GM11168 (cell line): ENCODE data around the gene NHSL1.

ENCODE experiments used
- in situ Hi-C: fragments of 300-500 bp; cut with MboI; formaldehyde crosslinking; loops from one replicate; pipeline ENCODE4 v1.12.0; 2022; ENCODE audit warnings: low sequenced_read_pairs; ENCODE audit not compliant: unreplicated experiment

NHSL1 gene

GRCh38 chr6:138415125-138415524 is 84.2 kb downstream of the NHSL1 start:
- in situ Hi-C loops: no loop called here

- in situ Hi-C loops: no loop called here
These were observed 88.1 kb downstream of the NHSL1 start for GRCh38 chr6:138410972-138411880.

- in situ Hi-C loops: no loop called here
These were observed 89.1 kb downstream of the NHSL1 start for GRCh38 chr6:138410048-138410735.

- in situ Hi-C loops: no loop called here
These were observed 92.9 kb downstream of the NHSL1 start for GRCh38 chr6:138406443-138406842.

- in situ Hi-C loops: no loop called here
These were observed 93.4 kb downstream of the NHSL1 start for GRCh38 chr6:138405816-138406413.

GRCh38 chr6:138404666-138405337 is 94.5 kb downstream of the NHSL1 start:
- in situ Hi-C loops: no loop called here

- in situ Hi-C loops: no loop called here
These were observed 95.3 kb downstream of the NHSL1 start, which contains the start of gene HEBP2 for GRCh38 chr6:138403801-138404665. TSS of gene HEBP2 (plus strand) at chr6:138404223. CDS start at chr6:138404496, 273 bp downstream.

- in situ Hi-C loops: no loop called here
These were observed 95.9 kb downstream of the NHSL1 start for GRCh38 chr6:138403324-138403800.

- in situ Hi-C loops: no loop called here
These were observed 96.5 kb downstream of the NHSL1 start for GRCh38 chr6:138402838-138403187.

- in situ Hi-C loops: no loop called here
These were observed 97.1 kb downstream of the NHSL1 start for GRCh38 chr6:138401960-138402837.

GRCh38 chr6:138400326-138400725 is 99.0 kb downstream of the NHSL1 start:
- in situ Hi-C loops: no loop called here

GRCh38 chr6:138397128-138398122 is 101.9 kb downstream of the NHSL1 start:
- in situ Hi-C loops: no loop called here

- in situ Hi-C loops: no loop called here
These were observed 102.6 kb downstream of the NHSL1 start for GRCh38 chr6:138396709-138397108.

GRCh38 chr6:138393871-138394783 is 105.2 kb downstream of the NHSL1 start:
- in situ Hi-C loops: no loop called here

- in situ Hi-C loops: no loop called here
These were observed 109.7 kb downstream of the NHSL1 start for GRCh38 chr6:138389551-138389950.
